Measurements from ENCODE around the gene MRNIP.

The MRNIP gene

GRCh38 chr5:179905161-179905560 lies 46.5 kb upstream of the MRNIP start:
- TF ChIP-seq REST (IDR thresholded peaks at IDR 0.05; ENCODE audit: low read depth), result no peak
- TF ChIP-seq USF1 (IDR thresholded peaks at IDR 0.05), result no peak
- TF ChIP-seq EP300 (IDR thresholded peaks at IDR 0.05; ENCODE audit: borderline replicate concordance), result no peak
- TF ChIP-seq TCF12 (IDR thresholded peaks at IDR 0.05; ENCODE audit: low read depth), result no peak
- no peak for TF ChIP-seq CREB1 (IDR thresholded peaks at IDR 0.05; ENCODE audit: low read depth)
- no peak for TF ChIP-seq MAX (IDR thresholded peaks at IDR 0.05)
- no peak for TF ChIP-seq TAF1 (IDR thresholded peaks at IDR 0.05; ENCODE audit: low read depth)
- TF ChIP-seq FOXM1 (IDR thresholded peaks at IDR 0.05; ENCODE audit: borderline replicate concordance, low read depth), result no peak
- TF ChIP-seq CEBPB (IDR thresholded peaks at IDR 0.05), result no peak
- TF ChIP-seq NFIC (IDR thresholded peaks at IDR 0.05), result no peak
- no peak for TF ChIP-seq ZBTB7A (IDR thresholded peaks at IDR 0.05; ENCODE audit: low read depth)
- TF ChIP-seq EGR1 (IDR thresholded peaks at IDR 0.05), result no peak
- no peak for TF ChIP-seq YY1 (IDR thresholded peaks at IDR 0.05; ENCODE audit: low read depth)
- TF ChIP-seq TEAD4 (IDR thresholded peaks at IDR 0.05), result no peak
- TF ChIP-seq RAD21 (IDR thresholded peaks at IDR 0.05; ENCODE audit: low read depth), result no peak

- TF ChIP-seq TEAD4 (IDR thresholded peaks at IDR 0.05), result no peak
- no peak for TF ChIP-seq TCF12 (IDR thresholded peaks at IDR 0.05; ENCODE audit: low read depth)
- TF ChIP-seq REST (IDR thresholded peaks at IDR 0.05; ENCODE audit: low read depth), result no peak
- TF ChIP-seq RAD21 (IDR thresholded peaks at IDR 0.05; ENCODE audit: low read depth), result no peak
- no peak for TF ChIP-seq MAX (IDR thresholded peaks at IDR 0.05)
- TF ChIP-seq ZBTB7A (IDR thresholded peaks at IDR 0.05; ENCODE audit: low read depth), result no peak
- TF ChIP-seq FOXM1 (IDR thresholded peaks at IDR 0.05; ENCODE audit: borderline replicate concordance, low read depth), result no peak
- no peak for TF ChIP-seq USF1 (IDR thresholded peaks at IDR 0.05)
- TF ChIP-seq EP300 (IDR thresholded peaks at IDR 0.05; ENCODE audit: borderline replicate concordance), result no peak
- no peak for TF ChIP-seq EGR1 (IDR thresholded peaks at IDR 0.05)
- TF ChIP-seq TAF1 (IDR thresholded peaks at IDR 0.05; ENCODE audit: low read depth), result no peak
- no peak for TF ChIP-seq YY1 (IDR thresholded peaks at IDR 0.05; ENCODE audit: low read depth)
- no peak for TF ChIP-seq CREB1 (IDR thresholded peaks at IDR 0.05; ENCODE audit: low read depth)
- TF ChIP-seq CEBPB (IDR thresholded peaks at IDR 0.05), result no peak
- TF ChIP-seq NFIC (IDR thresholded peaks at IDR 0.05), result no peak
These were observed 46.0 kb upstream of the MRNIP start for GRCh38 chr5:179904463-179905160.

- no peak for TF ChIP-seq TCF12 (IDR thresholded peaks at IDR 0.05; ENCODE audit: low read depth)
- no peak for TF ChIP-seq EP300 (IDR thresholded peaks at IDR 0.05; ENCODE audit: borderline replicate concordance)
- TF ChIP-seq RAD21 (IDR thresholded peaks at IDR 0.05; ENCODE audit: low read depth), result no peak
- no peak for TF ChIP-seq TAF1 (IDR thresholded peaks at IDR 0.05; ENCODE audit: low read depth)
- TF ChIP-seq CEBPB (IDR thresholded peaks at IDR 0.05), result no peak
- TF ChIP-seq ZBTB7A (IDR thresholded peaks at IDR 0.05; ENCODE audit: low read depth), result no peak
- no peak for TF ChIP-seq NFIC (IDR thresholded peaks at IDR 0.05)
- TF ChIP-seq MAX (IDR thresholded peaks at IDR 0.05), result no peak
- TF ChIP-seq USF1 (IDR thresholded peaks at IDR 0.05), result no peak
- TF ChIP-seq FOXM1 (IDR thresholded peaks at IDR 0.05; ENCODE audit: borderline replicate concordance, low read depth), result no peak
- TF ChIP-seq TEAD4 (IDR thresholded peaks at IDR 0.05), result no peak
- TF ChIP-seq CREB1 (IDR thresholded peaks at IDR 0.05; ENCODE audit: low read depth), result no peak
- TF ChIP-seq YY1 (IDR thresholded peaks at IDR 0.05; ENCODE audit: low read depth), result no peak
- no peak for TF ChIP-seq REST (IDR thresholded peaks at IDR 0.05; ENCODE audit: low read depth)
- TF ChIP-seq EGR1 (IDR thresholded peaks at IDR 0.05), result no peak
These were observed 44.1 kb upstream of the MRNIP start for GRCh38 chr5:179902763-179903158.
